HepG2 (cell line): ENCODE results near the gene MEMO1. TPM values are rescaled to one million over a fixed set of nuclear protein-coding genes. Genes with fewer than 3 reads are reported as not detected.

ENCODE experiments used
- HNF4G ChIP-seq, 2 experiments: sonication (generic) in 1 of 2; formaldehyde crosslinking in 1 of 2; IDR thresholded peaks; 2 replicates each; pipeline versions ENCODE4 v1.4.0 to v1.6.1; 2011 to 2020; ENCODE audit warnings: borderline replicate concordance in 2 of 2, low read depth in 2 of 2, mild to moderate bottlenecking in 2 of 2, low read length in 1 of 2, missing genetic modification reagents in 1 of 2, moderate library complexity in 1 of 2
- MXD4 ChIP-seq: IDR thresholded peaks from 2 replicates; pipeline ENCODE4 v1.6.1; 2016; ENCODE audit warnings: mild to moderate bottlenecking, missing biosample characterization, missing genetic modification reagents
- PTBP1 ChIP-seq: fragments of 200-400 bp; formaldehyde crosslinking; IDR thresholded peaks from 2 replicates; pipeline ENCODE4 v1.6.1; 2018; ENCODE audit warnings: low read length, low read depth; ENCODE audit not compliant: poor library complexity, severe bottlenecking
- RAD51 ChIP-seq: fragments of 450-650 bp; IDR thresholded peaks from 2 replicates; pipeline ENCODE4 v1.6.1; 2016; ENCODE audit warnings: borderline replicate concordance
- SMARCE1 ChIP-seq: fragments of 450-650 bp; IDR thresholded peaks from 2 replicates; pipeline ENCODE4 v1.6.1; 2017; ENCODE audit warnings: borderline replicate concordance
- SOX5 ChIP-seq: IDR thresholded peaks from 2 replicates; pipeline ENCODE4 v1.6.1; 2016; ENCODE audit warnings: borderline replicate concordance
- TEAD2 ChIP-seq: sonication (generic); formaldehyde crosslinking; IDR thresholded peaks from 2 replicates; pipeline ENCODE4 v1.9.0; 2021; ENCODE audit warnings: missing genetic modification reagents
- ZBTB10 ChIP-seq: sonication (generic); formaldehyde crosslinking; IDR thresholded peaks from 2 replicates; pipeline ENCODE4 v1.4.0; 2020; ENCODE audit warnings: missing genetic modification reagents, borderline replicate concordance
- ZFX ChIP-seq: sonication (generic); formaldehyde crosslinking; IDR thresholded peaks from 2 replicates; pipeline ENCODE4 v1.4.0; 2020; ENCODE audit warnings: mild to moderate bottlenecking, low read depth, missing genetic modification reagents, moderate library complexity
- ZNF142 ChIP-seq: sonication (generic); formaldehyde crosslinking; IDR thresholded peaks from 2 replicates; pipeline ENCODE4 v1.4.0; 2020; ENCODE audit warnings: missing genetic modification reagents
- ZNF143 ChIP-seq: sonication (generic); formaldehyde crosslinking; IDR thresholded peaks from 2 replicates; pipeline ENCODE4 v1.4.0; 2020; ENCODE audit warnings: missing genetic modification reagents
- ZNF18 ChIP-seq: sonication (generic); formaldehyde crosslinking; IDR thresholded peaks from 2 replicates; pipeline ENCODE4 v1.8.0; 2022; ENCODE audit warnings: mild to moderate bottlenecking, missing genetic modification reagents; ENCODE audit not compliant: insufficient replicate concordance
- ZNF207 ChIP-seq: fragments of 450-650 bp; IDR thresholded peaks from 2 replicates; pipeline ENCODE4 v1.6.1; 2016; ENCODE audit warnings: antibody characterized with exemption, borderline replicate concordance
- ZNF552 ChIP-seq: sonication (generic); formaldehyde crosslinking; IDR thresholded peaks from 2 replicates; pipeline ENCODE4 v1.9.0; 2022; ENCODE audit warnings: missing genetic modification reagents, mild to moderate bottlenecking, borderline replicate concordance
- ZNF598 ChIP-seq: sonication (generic); formaldehyde crosslinking; IDR thresholded peaks from 2 replicates; pipeline ENCODE4 v1.5.1; 2020; ENCODE audit warnings: mild to moderate bottlenecking, missing genetic modification reagents, borderline replicate concordance
- ZNF766 ChIP-seq: sonication (generic); formaldehyde crosslinking; IDR thresholded peaks from 2 replicates; pipeline ENCODE4 v1.5.0; 2020; ENCODE audit warnings: missing genetic modification reagents, borderline replicate concordance
- polyA plus RNA-seq, 8 experiments: library from polyadenylated mRNA; depleted of rRNA in 3 of 8; stranded (reverse) in 7 of 8; unstranded in 1 of 8; fragments of >200 nt; fragmentation: Illumina TruSeq in 4 of 8; extraction: Trizol in 4 of 8; gene quantifications; 2 replicates each; pipeline versions ENCODE4 v1.2.1 to v1.2.3, GENCODE V29; 2011 to 2016; ENCODE audit warnings: low read depth in 4 of 8, missing spikeins in 1 of 8, mixed read lengths in 1 of 8; ENCODE audit not compliant: insufficient read depth in 1 of 8
- total RNA-seq, 5 experiments: library from RNA; depleted of rRNA; stranded (reverse); fragments of >200 nt; fragmentation: Illumina TruSeq; extraction: Trizol; gene quantifications; 2 replicates each; pipeline ENCODE4 v1.2.3, GENCODE V29; 2016; ENCODE audit warnings: low read depth in 1 of 5

The MEMO1 gene
- total and polyA plus RNA-seq, 2 of the 13 experiments (the other 11 are each of a cell fraction or from before 2014, with no cell fraction given) = 69.8 to 81.6 TPM

- peak; percentile 80 for TF ChIP-seq ZNF142
- TF ChIP-seq ZNF18 (CRISPR knock-in tag) = no peak
- TF ChIP-seq ZBTB10 (CRISPR knock-in tag) = peak; percentile 29; the same call in 1 of the 2 replicates
- TF ChIP-seq ZNF207 = no peak
- TF ChIP-seq ZNF143 (CRISPR knock-in tag) = peak; percentile 66
- TF ChIP-seq ZNF598 = peak; percentile 95
- TF ChIP-seq ZFX (CRISPR knock-in tag) = peak; percentile 93
- TF ChIP-seq MXD4 (CRISPR knock-in tag) = peak; percentile 96
- TF ChIP-seq RAD51 = no peak
- TF ChIP-seq TEAD2 (CRISPR knock-in tag) = peak; percentile 82; the same call in 1 of the 2 replicates
- TF ChIP-seq ZNF766 = peak; percentile 87; the same call in 1 of the 2 replicates
- TF ChIP-seq HNF4G (IDR thresholded peaks at IDR 0.05; ENCODE audit: borderline replicate concordance, low read depth, low read length) = peak; percentile 71; the same call in 1 of the 2 replicates
- TF ChIP-seq HNF4G (CRISPR knock-in tag; IDR thresholded peaks at IDR 0.05; ENCODE audit: borderline replicate concordance, low read depth) = peak; percentile 57; the same call in 1 of the 2 replicates
- TF ChIP-seq SMARCE1 = no peak
- peak; percentile 99 for TF ChIP-seq PTBP1
- peak; percentile 84 for TF ChIP-seq SOX5 (CRISPR knock-in tag)
- TF ChIP-seq ZNF552 (CRISPR knock-in tag) = peak; percentile 87
Measured at GRCh38 chr2:32010670-32011484, at the start of gene MEMO1 (continued).
